IPS DF 4.7 (cell line): ENCODE results near the gene NCAPD3.
A peak's percentile ranks its signal among the peaks of the same experiment; 100 is the strongest.
"Not testable (repeated sequence)": the region's sequence is repeated elsewhere in the genome, so short reads cannot be mapped to it uniquely, and the experiment has no call there.

Experiments used
- DNase-seq: peaks from one replicate; pipeline ENCODE4 v3.0.0-alpha.2; 2013; ENCODE audit warnings: low spot score; ENCODE audit errors: extremely low read depth

The NCAPD3 gene

GRCh38 chr11:134223836-134224709 is at the start of gene NCAPD3, which contains the start of gene VPS26B:
Gene NCAPD3 (minus strand): TSS chr11:134223967. CDS start chr11:134223926, 41 bp downstream.
Gene VPS26B (plus strand): TSS chr11:134224671. CDS start chr11:134225123, 452 bp downstream.
- DNase-seq = peak; percentile 94

GRCh38 chr11:134273317-134273712 is 49.5 kb upstream of the NCAPD3 start:
- DNase-seq = no peak

GRCh38 chr11:134272381-134273316 is 48.9 kb upstream of the NCAPD3 start:
- peak; percentile 90 for DNase-seq

- no peak for DNase-seq
Measured at GRCh38 chr11:134271978-134272377, 48.2 kb upstream of the NCAPD3 start.

GRCh38 chr11:134270250-134270714 is 46.5 kb upstream of the NCAPD3 start:
- DNase-seq = no peak

GRCh38 chr11:134267966-134268365 is 44.2 kb upstream of the NCAPD3 start:
- DNase-seq = no peak

GRCh38 chr11:134267461-134267860 is 43.7 kb upstream of the NCAPD3 start:
- no peak for DNase-seq

- no peak for DNase-seq
Measured at GRCh38 chr11:134266841-134267251, 43.1 kb upstream of the NCAPD3 start.

- no peak for DNase-seq
Measured at GRCh38 chr11:134266440-134266839, 42.7 kb upstream of the NCAPD3 start.

- DNase-seq = no peak
Measured at GRCh38 chr11:134264966-134265764, 41.4 kb upstream of the NCAPD3 start.

GRCh38 chr11:134261626-134262488 is 38.1 kb upstream of the NCAPD3 start:
- DNase-seq = no peak

- no peak for DNase-seq
Measured at GRCh38 chr11:134260983-134261382, 37.2 kb upstream of the NCAPD3 start.

GRCh38 chr11:134260503-134260902 is 36.7 kb upstream of the NCAPD3 start:
- no peak for DNase-seq

- no peak for DNase-seq
Measured at GRCh38 chr11:134258577-134258976, 34.8 kb upstream of the NCAPD3 start.

- DNase-seq = no peak
Measured at GRCh38 chr11:134257101-134257500, 33.3 kb upstream of the NCAPD3 start.

- not testable (repeated sequence) for DNase-seq
Measured at GRCh38 chr11:134255184-134255561, 31.4 kb upstream of the NCAPD3 start.

- no peak for DNase-seq
Measured at GRCh38 chr11:134254433-134255183, 30.8 kb upstream of the NCAPD3 start.

- DNase-seq = no peak
Measured at GRCh38 chr11:134253188-134253993, 29.6 kb upstream of the NCAPD3 start, which contains the start of the genes ACAD8 and THYN1. Gene ACAD8 (plus strand): TSS chr11:134253568. CDS start chr11:134253601, 33 bp downstream. Gene THYN1 (minus strand): TSS chr11:134253352. CDS start chr11:134252882, 470 bp downstream.
